LNCAP (cell line): Measurements from ENCODE around the gene CAPN12.

Experiments
- TF ChIP-seq, protein P1 (sequence below): fragments of 450-650 bp; IDR thresholded peaks from 2 replicates; pipeline ENCODE4 v1.5.1; 2017; ENCODE audit warnings: mild to moderate bottlenecking

The CAPN12 gene

DNA sequence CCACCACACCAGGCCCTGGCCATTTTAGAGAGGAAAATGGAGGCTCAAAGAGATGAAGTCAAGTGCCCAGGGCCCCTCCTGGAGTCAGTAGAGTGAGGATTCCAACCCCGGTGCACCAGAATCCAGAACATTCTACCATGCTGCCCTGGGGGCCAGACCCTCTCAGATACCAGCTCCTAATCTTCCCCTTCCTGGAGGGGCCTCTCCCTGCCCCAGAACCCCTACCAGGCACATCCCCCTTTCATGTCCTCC, 11.1 kb downstream of the CAPN12 start:
- TF ChIP-seq, protein P1, sequence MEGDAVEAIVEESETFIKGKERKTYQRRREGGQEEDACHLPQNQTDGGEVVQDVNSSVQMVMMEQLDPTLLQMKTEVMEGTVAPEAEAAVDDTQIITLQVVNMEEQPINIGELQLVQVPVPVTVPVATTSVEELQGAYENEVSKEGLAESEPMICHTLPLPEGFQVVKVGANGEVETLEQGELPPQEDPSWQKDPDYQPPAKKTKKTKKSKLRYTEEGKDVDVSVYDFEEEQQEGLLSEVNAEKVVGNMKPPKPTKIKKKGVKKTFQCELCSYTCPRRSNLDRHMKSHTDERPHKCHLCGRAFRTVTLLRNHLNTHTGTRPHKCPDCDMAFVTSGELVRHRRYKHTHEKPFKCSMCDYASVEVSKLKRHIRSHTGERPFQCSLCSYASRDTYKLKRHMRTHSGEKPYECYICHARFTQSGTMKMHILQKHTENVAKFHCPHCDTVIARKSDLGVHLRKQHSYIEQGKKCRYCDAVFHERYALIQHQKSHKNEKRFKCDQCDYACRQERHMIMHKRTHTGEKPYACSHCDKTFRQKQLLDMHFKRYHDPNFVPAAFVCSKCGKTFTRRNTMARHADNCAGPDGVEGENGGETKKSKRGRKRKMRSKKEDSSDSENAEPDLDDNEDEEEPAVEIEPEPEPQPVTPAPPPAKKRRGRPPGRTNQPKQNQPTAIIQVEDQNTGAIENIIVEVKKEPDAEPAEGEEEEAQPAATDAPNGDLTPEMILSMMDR: no peak

DNA sequence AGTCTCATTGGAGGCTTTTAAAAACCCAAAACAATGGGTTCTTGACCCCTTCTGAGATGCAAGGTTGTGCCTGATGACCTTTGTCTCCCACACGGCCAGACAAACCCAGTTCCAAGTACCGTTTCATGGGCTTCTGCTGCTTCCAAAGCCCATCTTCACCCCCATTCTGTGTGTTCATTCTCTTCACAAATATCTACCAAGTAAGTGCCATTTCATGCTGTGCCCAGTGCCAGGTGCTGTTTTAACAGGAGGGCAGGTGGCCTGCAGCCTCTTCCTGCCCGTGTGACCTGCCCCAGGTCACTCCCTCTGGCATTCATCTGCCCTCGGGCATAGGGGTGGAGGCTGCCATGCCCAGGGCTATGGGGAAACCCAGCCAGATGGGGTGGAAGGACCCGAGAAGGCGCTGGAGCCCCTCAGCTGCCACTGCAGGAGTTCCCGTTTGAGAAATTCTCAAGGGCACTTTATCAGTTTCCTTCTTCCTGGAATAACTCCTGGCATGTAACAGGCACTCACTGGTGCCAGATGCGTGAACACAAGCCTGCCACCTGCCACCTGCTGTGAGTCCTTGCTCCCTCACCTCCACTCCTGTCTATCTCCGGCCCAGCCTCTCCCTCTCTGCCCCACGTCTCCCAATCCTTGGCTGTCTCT, 12.5 kb downstream of the CAPN12 start:
- TF ChIP-seq, protein P1: no peak

DNA sequence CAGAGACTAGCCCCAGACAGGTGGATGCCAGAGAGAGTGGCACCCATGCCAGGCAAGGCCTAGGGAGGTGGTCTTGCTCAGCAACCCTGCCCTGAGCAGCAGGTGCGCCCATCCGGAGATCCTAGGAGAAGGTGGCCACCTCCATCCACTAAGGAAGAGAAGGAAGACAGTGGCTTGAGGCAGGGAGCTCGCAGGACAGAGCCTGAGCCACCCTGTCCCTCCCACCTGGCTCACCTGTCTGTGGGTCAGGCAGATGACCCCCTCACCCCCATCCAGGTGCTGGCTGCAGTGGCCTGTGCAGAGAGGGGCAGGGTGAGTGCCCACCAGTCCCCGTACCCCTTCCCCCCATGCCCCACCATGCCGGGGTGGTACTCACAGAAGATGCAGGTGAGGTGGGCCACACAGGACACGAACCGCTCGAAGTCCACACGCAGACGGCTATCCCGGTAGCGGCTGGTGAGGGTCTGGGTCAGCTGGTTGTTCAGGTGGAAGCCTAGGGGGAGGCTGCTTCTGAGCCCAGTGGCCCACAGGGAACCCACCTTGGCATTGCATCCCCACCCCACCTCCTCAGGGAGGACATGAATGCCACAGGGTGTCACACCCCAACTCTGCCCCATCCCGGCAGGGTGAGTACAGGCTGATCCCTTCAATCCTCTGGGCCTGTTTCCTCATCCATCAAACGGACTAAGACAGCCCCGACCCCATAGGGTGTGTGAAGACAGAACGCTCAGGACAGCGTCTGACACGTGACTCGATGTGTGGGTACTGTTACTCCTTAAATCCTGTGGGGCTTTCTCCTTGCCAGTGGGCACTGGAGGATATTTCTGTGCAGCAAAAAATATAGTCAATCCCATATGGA, 13.3 kb downstream of the CAPN12 start:
- TF ChIP-seq, protein P1: no peak

- TF ChIP-seq, protein P1: no peak
These were observed 13.9 kb downstream of the CAPN12 start for GRCh38 chr19:38730470-38730730.

GRCh38 chr19:38729653-38730469, 14.4 kb downstream of the CAPN12 start:
- TF ChIP-seq, protein P1: peak; percentile 81

DNA sequence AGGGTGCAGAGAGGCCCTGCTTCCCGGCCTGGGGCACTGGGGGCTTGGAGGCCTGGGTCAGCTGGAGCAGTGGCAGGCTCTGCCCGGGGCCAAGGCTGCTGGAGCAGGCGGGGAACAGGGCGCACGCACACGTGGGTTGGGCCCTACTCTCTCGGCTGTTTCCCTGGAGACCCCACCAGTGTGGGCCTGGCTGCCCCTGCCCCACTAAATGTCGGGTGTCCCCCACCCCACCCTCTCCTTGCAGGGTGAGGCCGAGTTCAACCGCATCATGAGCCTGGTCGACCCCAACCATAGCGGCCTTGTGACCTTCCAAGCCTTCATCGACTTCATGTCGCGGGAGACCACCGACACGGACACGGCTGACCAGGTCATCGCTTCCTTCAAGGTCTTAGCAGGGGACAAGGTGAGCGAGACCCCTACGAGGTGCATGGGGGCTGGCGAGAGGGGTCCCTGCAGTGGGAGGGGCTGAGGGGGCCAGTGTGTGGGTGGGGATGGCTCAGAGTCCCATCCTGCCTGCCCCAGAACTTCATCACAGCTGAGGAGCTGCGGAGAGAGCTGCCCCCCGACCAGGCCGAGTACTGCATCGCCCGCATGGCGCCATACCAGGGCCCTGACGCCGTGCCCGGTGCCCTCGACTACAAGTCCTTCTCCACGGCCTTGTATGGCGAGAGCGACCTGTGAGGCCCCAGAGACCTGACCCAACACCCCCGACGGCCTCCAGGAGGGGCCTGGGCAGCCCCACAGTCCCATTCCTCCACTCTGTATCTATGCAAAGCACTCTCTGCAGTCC, 15.3 kb downstream of the CAPN12 start:
- TF ChIP-seq, protein P1: no peak
